Measurements from ENCODE around the gene MAOA. TPM values are rescaled to one million over a fixed set of nuclear protein-coding genes. Genes with fewer than 3 reads are reported as not detected.

Gene MAOA
- total and polyA plus RNA-seq, 2 of the 13 experiments (the other 11 are each of a cell fraction or from before 2014, with no cell fraction given): 13.4 to 14.7 TPM

DNA sequence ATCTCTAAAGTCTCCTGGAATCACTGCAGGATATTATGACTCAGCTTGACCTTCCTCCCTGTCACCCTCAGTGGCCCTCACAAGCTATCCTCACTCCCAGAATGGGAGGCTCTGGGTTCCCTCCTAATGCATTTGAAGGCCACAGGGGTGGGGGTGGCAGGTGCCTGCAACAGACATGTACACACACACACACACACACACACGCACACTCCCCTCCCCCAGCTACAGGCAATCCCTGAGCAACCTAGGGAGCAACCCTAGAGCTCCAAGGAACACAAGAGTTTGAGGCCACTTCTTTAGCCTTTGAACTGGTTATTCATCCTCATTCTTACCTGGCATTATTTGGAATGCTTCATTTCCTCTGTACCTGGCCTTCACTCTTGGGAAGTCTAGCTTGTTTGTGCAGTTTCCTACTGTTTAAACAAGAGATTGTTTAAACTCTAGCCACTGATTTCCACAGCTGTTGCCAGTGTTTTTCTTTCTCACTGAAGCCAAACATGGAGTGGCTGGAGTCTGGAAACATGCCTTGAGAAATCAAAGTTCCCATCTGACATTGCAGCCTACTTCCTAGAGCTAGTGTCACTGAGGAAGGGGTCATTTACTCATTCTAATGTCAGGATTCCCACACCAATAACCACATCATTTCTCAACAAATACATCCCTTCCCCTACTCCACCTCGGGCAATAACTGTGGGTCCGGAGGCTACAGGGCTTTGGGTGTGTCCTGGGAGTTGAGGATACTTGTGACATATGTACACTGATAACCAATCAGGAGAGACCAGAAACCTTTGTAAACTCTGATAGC lies 37.7 kb downstream of the MAOA start (continued):
- TF ChIP-seq, protein P1, sequence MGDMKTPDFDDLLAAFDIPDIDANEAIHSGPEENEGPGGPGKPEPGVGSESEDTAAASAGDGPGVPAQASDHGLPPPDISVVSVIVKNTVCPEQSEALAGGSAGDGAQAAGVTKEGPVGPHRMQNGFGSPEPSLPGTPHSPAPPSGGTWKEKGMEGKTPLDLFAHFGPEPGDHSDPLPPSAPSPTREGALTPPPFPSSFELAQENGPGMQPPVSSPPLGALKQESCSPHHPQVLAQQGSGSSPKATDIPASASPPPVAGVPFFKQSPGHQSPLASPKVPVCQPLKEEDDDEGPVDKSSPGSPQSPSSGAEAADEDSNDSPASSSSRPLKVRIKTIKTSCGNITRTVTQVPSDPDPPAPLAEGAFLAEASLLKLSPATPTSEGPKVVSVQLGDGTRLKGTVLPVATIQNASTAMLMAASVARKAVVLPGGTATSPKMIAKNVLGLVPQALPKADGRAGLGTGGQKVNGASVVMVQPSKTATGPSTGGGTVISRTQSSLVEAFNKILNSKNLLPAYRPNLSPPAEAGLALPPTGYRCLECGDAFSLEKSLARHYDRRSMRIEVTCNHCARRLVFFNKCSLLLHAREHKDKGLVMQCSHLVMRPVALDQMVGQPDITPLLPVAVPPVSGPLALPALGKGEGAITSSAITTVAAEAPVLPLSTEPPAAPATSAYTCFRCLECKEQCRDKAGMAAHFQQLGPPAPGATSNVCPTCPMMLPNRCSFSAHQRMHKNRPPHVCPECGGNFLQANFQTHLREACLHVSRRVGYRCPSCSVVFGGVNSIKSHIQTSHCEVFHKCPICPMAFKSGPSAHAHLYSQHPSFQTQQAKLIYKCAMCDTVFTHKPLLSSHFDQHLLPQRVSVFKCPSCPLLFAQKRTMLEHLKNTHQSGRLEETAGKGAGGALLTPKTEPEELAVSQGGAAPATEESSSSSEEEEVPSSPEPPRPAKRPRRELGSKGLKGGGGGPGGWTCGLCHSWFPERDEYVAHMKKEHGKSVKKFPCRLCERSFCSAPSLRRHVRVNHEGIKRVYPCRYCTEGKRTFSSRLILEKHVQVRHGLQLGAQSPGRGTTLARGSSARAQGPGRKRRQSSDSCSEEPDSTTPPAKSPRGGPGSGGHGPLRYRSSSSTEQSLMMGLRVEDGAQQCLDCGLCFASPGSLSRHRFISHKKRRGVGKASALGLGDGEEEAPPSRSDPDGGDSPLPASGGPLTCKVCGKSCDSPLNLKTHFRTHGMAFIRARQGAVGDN (CRISPR knock-in tag; IDR thresholded peaks at IDR 0.05): peak; percentile 51; the same call in 1 of the 2 replicates
- TF ChIP-seq KAT8 (CRISPR knock-in tag; IDR thresholded peaks at IDR 0.05): peak; percentile 55; the same call in 1 of the 2 replicates
- TF ChIP-seq SIX1 (CRISPR knock-in tag; IDR thresholded peaks at IDR 0.05; ENCODE audit: borderline replicate concordance): 0 out of 2 replicates have a peak, but pooled peaks have one; percentile 18
- TF ChIP-seq POLR2A (IDR thresholded peaks at IDR 0.05; ENCODE audit: insufficient read depth in 1 of 2, low read depth in 2 of 2, low read length in 2 of 2): no peak
- TF ChIP-seq, protein P2, sequence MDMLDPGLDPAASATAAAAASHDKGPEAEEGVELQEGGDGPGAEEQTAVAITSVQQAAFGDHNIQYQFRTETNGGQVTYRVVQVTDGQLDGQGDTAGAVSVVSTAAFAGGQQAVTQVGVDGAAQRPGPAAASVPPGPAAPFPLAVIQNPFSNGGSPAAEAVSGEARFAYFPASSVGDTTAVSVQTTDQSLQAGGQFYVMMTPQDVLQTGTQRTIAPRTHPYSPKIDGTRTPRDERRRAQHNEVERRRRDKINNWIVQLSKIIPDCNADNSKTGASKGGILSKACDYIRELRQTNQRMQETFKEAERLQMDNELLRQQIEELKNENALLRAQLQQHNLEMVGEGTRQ (IDR thresholded peaks at IDR 0.05; ENCODE audit: low read depth, low read length): no peak
- TF ChIP-seq, protein P2 (CRISPR knock-in tag; IDR thresholded peaks at IDR 0.05; ENCODE audit: borderline replicate concordance): no peak
- TF ChIP-seq ERF (CRISPR knock-in tag; IDR thresholded peaks at IDR 0.05): peak; percentile 50; the same call in 1 of the 2 replicates
- TF ChIP-seq SMAD9 (CRISPR knock-in tag; IDR thresholded peaks at IDR 0.05): no peak
- TF ChIP-seq ZNF7 (CRISPR knock-in tag; IDR thresholded peaks at IDR 0.05): no peak
- TF ChIP-seq AGO2 (optimal IDR thresholded peaks at IDR 0.05; ENCODE audit: low read depth, low read length): no peak
- no peak for TF ChIP-seq ZNF790 (CRISPR knock-in tag; IDR thresholded peaks at IDR 0.05; ENCODE audit: borderline replicate concordance)
- TF ChIP-seq, protein P3, sequence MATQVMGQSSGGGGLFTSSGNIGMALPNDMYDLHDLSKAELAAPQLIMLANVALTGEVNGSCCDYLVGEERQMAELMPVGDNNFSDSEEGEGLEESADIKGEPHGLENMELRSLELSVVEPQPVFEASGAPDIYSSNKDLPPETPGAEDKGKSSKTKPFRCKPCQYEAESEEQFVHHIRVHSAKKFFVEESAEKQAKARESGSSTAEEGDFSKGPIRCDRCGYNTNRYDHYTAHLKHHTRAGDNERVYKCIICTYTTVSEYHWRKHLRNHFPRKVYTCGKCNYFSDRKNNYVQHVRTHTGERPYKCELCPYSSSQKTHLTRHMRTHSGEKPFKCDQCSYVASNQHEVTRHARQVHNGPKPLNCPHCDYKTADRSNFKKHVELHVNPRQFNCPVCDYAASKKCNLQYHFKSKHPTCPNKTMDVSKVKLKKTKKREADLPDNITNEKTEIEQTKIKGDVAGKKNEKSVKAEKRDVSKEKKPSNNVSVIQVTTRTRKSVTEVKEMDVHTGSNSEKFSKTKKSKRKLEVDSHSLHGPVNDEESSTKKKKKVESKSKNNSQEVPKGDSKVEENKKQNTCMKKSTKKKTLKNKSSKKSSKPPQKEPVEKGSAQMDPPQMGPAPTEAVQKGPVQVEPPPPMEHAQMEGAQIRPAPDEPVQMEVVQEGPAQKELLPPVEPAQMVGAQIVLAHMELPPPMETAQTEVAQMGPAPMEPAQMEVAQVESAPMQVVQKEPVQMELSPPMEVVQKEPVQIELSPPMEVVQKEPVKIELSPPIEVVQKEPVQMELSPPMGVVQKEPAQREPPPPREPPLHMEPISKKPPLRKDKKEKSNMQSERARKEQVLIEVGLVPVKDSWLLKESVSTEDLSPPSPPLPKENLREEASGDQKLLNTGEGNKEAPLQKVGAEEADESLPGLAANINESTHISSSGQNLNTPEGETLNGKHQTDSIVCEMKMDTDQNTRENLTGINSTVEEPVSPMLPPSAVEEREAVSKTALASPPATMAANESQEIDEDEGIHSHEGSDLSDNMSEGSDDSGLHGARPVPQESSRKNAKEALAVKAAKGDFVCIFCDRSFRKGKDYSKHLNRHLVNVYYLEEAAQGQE (IDR thresholded peaks at IDR 0.05; ENCODE audit: borderline replicate concordance in 1 of 2, low read depth in 1 of 2, low read length in 2 of 2): no peak
- TF ChIP-seq, protein P4, sequence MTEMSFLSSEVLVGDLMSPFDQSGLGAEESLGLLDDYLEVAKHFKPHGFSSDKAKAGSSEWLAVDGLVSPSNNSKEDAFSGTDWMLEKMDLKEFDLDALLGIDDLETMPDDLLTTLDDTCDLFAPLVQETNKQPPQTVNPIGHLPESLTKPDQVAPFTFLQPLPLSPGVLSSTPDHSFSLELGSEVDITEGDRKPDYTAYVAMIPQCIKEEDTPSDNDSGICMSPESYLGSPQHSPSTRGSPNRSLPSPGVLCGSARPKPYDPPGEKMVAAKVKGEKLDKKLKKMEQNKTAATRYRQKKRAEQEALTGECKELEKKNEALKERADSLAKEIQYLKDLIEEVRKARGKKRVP (CRISPR knock-in tag; IDR thresholded peaks at IDR 0.05): peak in 1 of 2 experiments; percentile 53; a peak in 2 of 4 replicates
- TF ChIP-seq, protein P5, sequence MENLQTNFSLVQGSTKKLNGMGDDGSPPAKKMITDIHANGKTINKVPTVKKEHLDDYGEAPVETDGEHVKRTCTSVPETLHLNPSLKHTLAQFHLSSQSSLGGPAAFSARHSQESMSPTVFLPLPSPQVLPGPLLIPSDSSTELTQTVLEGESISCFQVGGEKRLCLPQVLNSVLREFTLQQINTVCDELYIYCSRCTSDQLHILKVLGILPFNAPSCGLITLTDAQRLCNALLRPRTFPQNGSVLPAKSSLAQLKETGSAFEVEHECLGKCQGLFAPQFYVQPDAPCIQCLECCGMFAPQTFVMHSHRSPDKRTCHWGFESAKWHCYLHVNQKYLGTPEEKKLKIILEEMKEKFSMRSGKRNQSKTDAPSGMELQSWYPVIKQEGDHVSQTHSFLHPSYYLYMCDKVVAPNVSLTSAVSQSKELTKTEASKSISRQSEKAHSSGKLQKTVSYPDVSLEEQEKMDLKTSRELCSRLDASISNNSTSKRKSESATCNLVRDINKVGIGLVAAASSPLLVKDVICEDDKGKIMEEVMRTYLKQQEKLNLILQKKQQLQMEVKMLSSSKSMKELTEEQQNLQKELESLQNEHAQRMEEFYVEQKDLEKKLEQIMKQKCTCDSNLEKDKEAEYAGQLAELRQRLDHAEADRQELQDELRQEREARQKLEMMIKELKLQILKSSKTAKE (CRISPR knock-in tag; IDR thresholded peaks at IDR 0.05; ENCODE audit: borderline replicate concordance): 0 out of 2 replicates have a peak, but pooled peaks have one; percentile 20
- peak; percentile 59; the same call in 1 of the 2 replicates for TF ChIP-seq NFIC (IDR thresholded peaks at IDR 0.05; ENCODE audit: low read length)
